WTC11 (cell line): Measurements from ENCODE around the gene CHCT1.

Source experiments
- CTCF ChIP-seq: fragments of 200-600 bp; IDR thresholded peaks from 2 replicates; pipeline ENCODE4 v1.8.0; 2022; ENCODE audit warnings: antibody characterized with exemption
- ESRRA ChIP-seq: sonication (generic); formaldehyde crosslinking; IDR thresholded peaks from 2 replicates; pipeline ENCODE4 v1.8.1; 2022; ENCODE audit warnings: mild to moderate bottlenecking, missing genetic modification reagents, borderline replicate concordance
- ETV6 ChIP-seq: sonication (generic); formaldehyde crosslinking; IDR thresholded peaks from 2 replicates; pipeline ENCODE4 v1.8.1; 2022; ENCODE audit warnings: mild to moderate bottlenecking, missing genetic modification reagents
- ZNF138 ChIP-seq: sonication (generic); formaldehyde crosslinking; conservative IDR thresholded peaks from 2 replicates; pipeline ENCODE4 v1.8.1; 2022; ENCODE audit warnings: mild to moderate bottlenecking, moderate library complexity, missing genetic modification reagents

GRCh38 chr17:60390925-60391470 is 31.3 kb upstream of the CHCT1 start:
- no peak for TF ChIP-seq CTCF
- no peak for TF ChIP-seq ESRRA (CRISPR knock-in tag)
- TF ChIP-seq ETV6, result no peak
- no peak for TF ChIP-seq ZNF138 (CRISPR knock-in tag)
